Measurements from ENCODE around the gene ZBTB3. TPM values are rescaled to one million over a fixed set of nuclear protein-coding genes. Genes with fewer than 3 reads are reported as not detected.

ZBTB3 gene
- total RNA-seq, 1 experiment from 2014 or later = 3.3 TPM

DNA sequence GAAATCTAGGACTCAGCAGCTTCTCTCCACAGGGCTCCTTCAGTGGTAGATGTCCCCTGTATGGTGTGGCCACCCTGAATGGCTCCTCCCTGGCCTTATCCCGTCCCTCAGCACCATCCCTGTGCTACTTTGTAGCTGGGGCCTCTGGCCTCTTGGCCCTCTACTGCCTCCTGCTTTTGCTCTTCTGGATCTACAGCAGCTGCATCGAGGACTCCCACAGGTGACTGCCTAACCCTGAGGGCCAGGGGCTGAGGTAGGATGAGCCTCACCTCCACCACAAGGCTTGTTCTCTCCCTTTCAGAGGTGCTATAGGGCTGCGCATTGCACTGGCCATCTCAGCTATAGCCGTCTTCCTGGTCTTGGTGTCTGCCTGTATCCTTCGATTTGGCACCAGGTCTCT lies 35.0 kb upstream of the ZBTB3 start:
- ChIA-PET POLR2A (ENCODE audit: unreplicated experiment) (interaction anchor here (0.6 kb wide), 1 partner anchor 29 kb away, joined by 4 read pairs; no protein-coding TSS in a partner anchor), CTCF (no interaction called here)
- Histone ChIP-seq H4K20me1 (ENCODE audit: low read length) (no peaks in the 10 kb centered on the region), H3K4me3 (ENCODE audit: low read length) (0 out of 2 replicates have a peak overlapping the region, but pooled peaks have one; percentile 86), H3K4me1 (ENCODE audit: insufficient read depth, low read length) (peaks cover 33% of the 10 kb centered on the region), H3K9me3 (ENCODE audit: low read length) (no peaks in the 10 kb centered on the region), H3F3A (ENCODE audit: low read length, unreplicated experiment) (peaks cover 19% of the 10 kb centered on the region), H3K79me2 (ENCODE audit: low read length) (peaks cover 36% of the 10 kb centered on the region), H3K27me3 (ENCODE audit: low read length) (no peaks in the 10 kb centered on the region), H3K27ac (ENCODE audit: low read length) (no peak overlapping the region), H2AFZ (ENCODE audit: low read length) (no peak overlapping the region), H3K4me2 (ENCODE audit: low read length) (peak overlapping the region; percentile 84), H3K9me2 (replicated peaks; ENCODE audit: low read length) (no peaks in the 10 kb centered on the region), H3K9ac (ENCODE audit: low read length) (no peak overlapping the region), H3K36me3 (ENCODE audit: low read depth, low read length) (peaks cover 19% of the 10 kb centered on the region; the same call in 1 of the 2 replicates)
- intact Hi-C loops (cut with micrococcal nuclease) = no loop called here
- TF ChIP-seq EZH2 (IDR thresholded peaks at IDR 0.05; ENCODE audit: low read length, unreplicated experiment) (no peak), EZH2phosphoT487 (IDR thresholded peaks at IDR 0.05; ENCODE audit: borderline replicate concordance, low read length) (no peak)
- TF ChIP-seq, protein P1, sequence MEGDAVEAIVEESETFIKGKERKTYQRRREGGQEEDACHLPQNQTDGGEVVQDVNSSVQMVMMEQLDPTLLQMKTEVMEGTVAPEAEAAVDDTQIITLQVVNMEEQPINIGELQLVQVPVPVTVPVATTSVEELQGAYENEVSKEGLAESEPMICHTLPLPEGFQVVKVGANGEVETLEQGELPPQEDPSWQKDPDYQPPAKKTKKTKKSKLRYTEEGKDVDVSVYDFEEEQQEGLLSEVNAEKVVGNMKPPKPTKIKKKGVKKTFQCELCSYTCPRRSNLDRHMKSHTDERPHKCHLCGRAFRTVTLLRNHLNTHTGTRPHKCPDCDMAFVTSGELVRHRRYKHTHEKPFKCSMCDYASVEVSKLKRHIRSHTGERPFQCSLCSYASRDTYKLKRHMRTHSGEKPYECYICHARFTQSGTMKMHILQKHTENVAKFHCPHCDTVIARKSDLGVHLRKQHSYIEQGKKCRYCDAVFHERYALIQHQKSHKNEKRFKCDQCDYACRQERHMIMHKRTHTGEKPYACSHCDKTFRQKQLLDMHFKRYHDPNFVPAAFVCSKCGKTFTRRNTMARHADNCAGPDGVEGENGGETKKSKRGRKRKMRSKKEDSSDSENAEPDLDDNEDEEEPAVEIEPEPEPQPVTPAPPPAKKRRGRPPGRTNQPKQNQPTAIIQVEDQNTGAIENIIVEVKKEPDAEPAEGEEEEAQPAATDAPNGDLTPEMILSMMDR (conservative IDR thresholded peaks at IDR 0.05; ENCODE audit: low read depth, low read length) = 0 out of 2 replicates have a peak, but pooled peaks have one; percentile 19
- ATAC-seq = no peak
- DNase-seq = no peak
- no TSS peak for BruUV-seq (replicated peaks)

DNA sequence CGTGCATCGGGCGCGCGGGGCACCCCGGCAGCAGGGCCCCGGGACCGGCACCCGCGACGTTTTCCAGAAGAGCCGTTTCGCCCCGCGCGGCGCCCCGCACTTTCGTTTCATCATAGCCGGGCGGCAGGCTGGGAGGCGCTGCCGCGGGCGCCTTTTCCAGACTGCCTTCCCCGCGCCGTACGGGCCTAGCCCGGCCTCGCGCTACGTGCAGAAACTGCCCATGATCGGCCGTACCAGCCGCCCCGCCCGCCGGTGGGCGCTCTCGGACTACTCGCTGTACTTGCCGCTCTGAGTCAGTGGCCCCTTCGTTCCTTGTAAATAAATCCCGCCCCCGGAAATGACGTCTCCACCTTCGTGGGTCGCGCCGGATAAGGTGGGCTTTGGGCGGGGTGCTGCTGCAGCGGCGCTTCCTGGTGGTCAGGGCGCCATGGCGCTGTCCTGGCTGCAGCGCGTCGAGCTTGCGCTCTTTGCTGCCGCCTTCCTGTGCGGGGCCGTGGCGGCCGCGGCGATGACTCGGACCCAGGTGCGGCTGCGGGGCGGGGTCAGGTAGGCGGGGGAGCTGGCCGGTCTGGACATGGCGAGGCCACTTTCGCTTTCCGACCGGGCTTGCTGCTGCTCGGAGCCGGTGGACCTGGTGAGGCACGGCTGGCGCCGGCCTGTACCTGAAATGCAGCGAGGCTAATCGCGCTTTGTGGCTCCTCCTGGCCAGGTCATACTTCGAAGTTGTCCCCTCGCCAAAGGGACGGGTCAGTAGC lies 33.2 kb upstream of the ZBTB3 start, which contains the start of gene TMEM179B:
Gene TMEM179B, plus strand, starts transcription at position 398 of the 755 bp plus-strand sequence. Its CDS starts 30 bp downstream, at position 428.
- CTCF ChIA-PET = interaction anchor here (0.6 to 1.8 kb wide), 13 partner anchors 13 to 141 kb away, joined by 3 to 13 read pairs (median 5); partner anchors contain the start of genes GANAB, HNRNPUL2, NXF1 and POLR2G
- H3K4me3 ChIP-seq (ENCODE audit: low read length) = peak within 1 kb of the TSS; percentile 86
- no peak for TF ChIP-seq EZH2phosphoT487 (IDR thresholded peaks at IDR 0.05; ENCODE audit: borderline replicate concordance, low read length)
- no peak for TF ChIP-seq EZH2 (IDR thresholded peaks at IDR 0.05; ENCODE audit: low read length, unreplicated experiment)
- TF ChIP-seq, protein P1 (conservative IDR thresholded peaks at IDR 0.05; ENCODE audit: low read depth, low read length) = peak; percentile 39; the same call in 1 of the 2 replicates
- H3K9me2 ChIP-seq (replicated peaks; ENCODE audit: low read length) = no peaks in the 10 kb centered on the region
- H3K27ac ChIP-seq (ENCODE audit: low read length) = peak within 1 kb of the TSS; percentile 90
- peaks cover 12% of the 10 kb centered on the region for H3F3A ChIP-seq (ENCODE audit: low read length, unreplicated experiment)
- no peaks in the 10 kb centered on the region for H3K27me3 ChIP-seq (ENCODE audit: low read length)
- peaks cover 36% of the 10 kb centered on the region for H3K79me2 ChIP-seq (ENCODE audit: low read length)
- intact Hi-C loops (cut with micrococcal nuclease) = loop anchor here (1.0 to 2.0 kb wide), 3 partner anchors 44 to 75 kb away; no protein-coding TSS in a partner anchor
- DNase-seq (peak; percentile 100), ATAC-seq (peak; percentile 63)
- peaks cover 28% of the 10 kb centered on the region for H3K4me1 ChIP-seq (ENCODE audit: insufficient read depth, low read length)
- BruUV-seq (replicated peaks) = no TSS peak
- H3K36me3 ChIP-seq (ENCODE audit: low read depth, low read length) = peaks cover 12% of the 10 kb centered on the region; the same call in 1 of the 2 replicates
- POLR2A ChIA-PET (ENCODE audit: unreplicated experiment) = interaction anchor here (0.6 to 1.4 kb wide), 5 partner anchors 16 to 122 kb away, joined by 3 to 16 read pairs (median 4); partner anchors contain the start of genes C11orf98, CSKMT, HNRNPUL2 and STX5
- H2AFZ ChIP-seq (ENCODE audit: low read length) = peak within 1 kb of the TSS; percentile 71
- H3K9ac ChIP-seq (ENCODE audit: low read length) = peak within 1 kb of the TSS; percentile 91
- no peaks in the 10 kb centered on the region for H4K20me1 ChIP-seq (ENCODE audit: low read length)
- H3K4me2 ChIP-seq (ENCODE audit: low read length) = peak within 1 kb of the TSS; percentile 84
- H3K9me3 ChIP-seq (ENCODE audit: low read length) = no peaks in the 10 kb centered on the region
